ENCODE data around the gene FBXW8. TPM values are rescaled to one million over a fixed set of nuclear protein-coding genes. Genes with fewer than 3 reads are reported as not detected.

FBXW8 gene
- total and polyA plus RNA-seq, 2 donors (not counting 3 experiments of a cell fraction or from before 2014, with no cell fraction given), result 15.4 TPM

DNA sequence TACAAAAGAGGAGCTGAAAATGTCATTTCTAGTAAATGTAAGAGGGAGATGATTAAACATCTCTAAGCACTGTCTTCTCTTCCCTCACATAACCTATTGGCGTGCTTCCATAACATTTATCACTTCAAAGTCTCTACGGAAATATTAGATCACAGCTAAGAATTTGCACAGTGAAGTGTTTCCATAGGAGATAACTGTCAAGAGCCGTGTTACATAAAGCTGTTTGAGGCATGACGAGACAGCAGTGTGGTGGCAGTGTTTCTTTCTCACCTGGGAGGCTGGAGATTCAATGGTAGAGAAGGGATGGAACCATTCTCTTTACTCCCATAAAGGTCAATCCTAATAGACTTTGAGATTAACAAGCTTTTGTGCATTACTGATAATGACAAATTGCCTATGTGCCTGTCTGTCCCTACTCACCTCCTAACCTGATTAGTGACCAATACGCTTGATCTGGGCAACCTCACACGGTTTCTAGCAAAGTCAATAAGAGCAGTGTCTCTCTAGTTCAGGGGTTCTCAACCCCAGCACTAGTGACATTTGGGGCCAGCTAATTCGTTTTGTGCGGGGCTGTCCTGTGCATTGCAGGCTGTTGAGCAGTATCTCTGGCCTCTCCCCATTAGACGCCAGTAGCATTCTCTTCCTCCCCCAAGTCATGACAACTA lies 35.3 kb downstream of the FBXW8 start:
- ChIA-PET CTCF (interaction anchor here (0.8 kb wide), 1 partner anchor 10 kb away, joined by 3 read pairs; no protein-coding TSS in a partner anchor), POLR2A (no interaction called here)
- intact Hi-C loops (cut with micrococcal nuclease) (no loop called here), dilution Hi-C loops (cut with MboI; ENCODE audit: extremely low pct_ligation_motif_present, low sequenced_read_pairs) (no loop called here)
- TF ChIP-seq EZH2 (IDR thresholded peaks at IDR 0.05; ENCODE audit: borderline replicate concordance, low read depth, low read length, severe bottlenecking) (no peak), JUN (IDR thresholded peaks at IDR 0.05; ENCODE audit: borderline replicate concordance, insufficient read depth, insufficient read length, low read depth) (no peak), GATA2 (IDR thresholded peaks at IDR 0.05; ENCODE audit: insufficient read depth, insufficient read length, low read depth, low read length) (no peak), FOS (IDR thresholded peaks at IDR 0.05; ENCODE audit: borderline replicate concordance, insufficient read depth, low read length) (no peak), MYC (IDR thresholded peaks at IDR 0.05; ENCODE audit: low read depth, low read length) (no peak), POLR2A (IDR thresholded peaks at IDR 0.05; ENCODE audit: low read depth, low read length) (no peak), POLR2AphosphoS5 (IDR thresholded peaks at IDR 0.05; ENCODE audit: insufficient read depth, low read depth, low read length) (no peak), CTCF (IDR thresholded peaks at IDR 0.05; ENCODE audit: extremely low read depth in 1 of 2, insufficient read depth in 1 of 2, low read depth in 1 of 2, low read length in 2 of 2) (no peak)
- TF ChIP-seq, protein P1, sequence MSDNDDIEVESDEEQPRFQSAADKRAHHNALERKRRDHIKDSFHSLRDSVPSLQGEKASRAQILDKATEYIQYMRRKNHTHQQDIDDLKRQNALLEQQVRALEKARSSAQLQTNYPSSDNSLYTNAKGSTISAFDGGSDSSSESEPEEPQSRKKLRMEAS (IDR thresholded peaks at IDR 0.05; ENCODE audit: insufficient read depth, insufficient read length), result no peak
- no peak overlapping the region for H3K9ac ChIP-seq (replicated peaks; ENCODE audit: extremely low read depth, insufficient read depth, low read length)
- H3K27ac ChIP-seq (ENCODE audit: insufficient read depth, low read depth, low read length), result no peak overlapping the region
- FAIRE-seq (no peak), DNase-seq (ENCODE audit: low read depth, low spot score) (no peak)
- no peak overlapping the region for H3K4me3 ChIP-seq (replicated peaks in 1 of 3; ENCODE audit: insufficient read depth in 1 of 3, low read depth in 1 of 3, low read length in 3 of 3)
- H2AFZ ChIP-seq (ENCODE audit: low read depth, low read length), result no peak overlapping the region
- H3K27me3 ChIP-seq (ENCODE audit: control insufficient read depth in 2 of 2, insufficient read depth in 2 of 2, low read length in 2 of 2), result no peaks in the 10 kb centered on the region
- no peaks in the 10 kb centered on the region for H3K4me1 ChIP-seq (ENCODE audit: control insufficient read depth, extremely low read depth, insufficient read depth, low read length)
- no peaks in the 10 kb centered on the region for H3K9me3 ChIP-seq (replicated peaks; ENCODE audit: control insufficient read depth, insufficient read depth, low read length)
- H3K79me2 ChIP-seq (ENCODE audit: control insufficient read depth, insufficient read depth, low read length), result peaks cover 14% of the 10 kb centered on the region
- H3K9me1 ChIP-seq (replicated peaks; ENCODE audit: control insufficient read depth, extremely low read depth, insufficient read depth, low read length), result no peaks in the 10 kb centered on the region
- H3K4me2 ChIP-seq (ENCODE audit: insufficient read depth, low read length), result no peak overlapping the region
- H3K36me3 ChIP-seq (ENCODE audit: control insufficient read depth in 2 of 2, extremely low read depth in 1 of 2, insufficient read depth in 2 of 2, low read length in 2 of 2), result peaks cover 11 to 13% of the 10 kb centered on the region in 2 experiments
- no peaks in the 10 kb centered on the region for H4K20me1 ChIP-seq (replicated peaks; ENCODE audit: control insufficient read depth, extremely low read depth, insufficient read depth, low read length)
- BruUV-seq (replicated peaks), result no TSS peak

Measured in endothelial cell of umbilical vein (primary cell).